Ovary (tissue), 3 donors: ENCODE data around the gene PLVAP.
"Not testable (repeated sequence)": the region's sequence is repeated elsewhere in the genome, so short reads cannot be mapped to it uniquely, and the experiment has no call there.

Experiments
- CTCF ChIP-seq, 3 donors: fragments of 450-650 bp in 2 of 3; fragments of 200-600 bp in 1 of 3; IDR thresholded peaks; one replicate each; pipeline versions ENCODE4 v1.5.1 to v1.8.0; 2016 to 2022; ENCODE audit warnings: antibody characterized with exemption in 3 of 3, mild to moderate bottlenecking in 1 of 3
- EP300 ChIP-seq: sonication (generic); formaldehyde crosslinking; IDR thresholded peaks from one replicate; pipeline ENCODE4 v1.6.1; 2017; ENCODE audit warnings: antibody characterized with exemption
- POLR2A ChIP-seq: fragments of 450-650 bp; IDR thresholded peaks from one replicate; pipeline ENCODE4 v1.6.1; 2017; ENCODE audit warnings: antibody characterized with exemption, mild to moderate bottlenecking, moderate library complexity
- donor health status: DM: no; HTN: no; CAD: no.

GRCh38 chr19:17363852-17364605, 13.1 kb downstream of the PLVAP start:
- not testable (repeated sequence) for TF ChIP-seq POLR2A; EP300; CTCF (IDR thresholded peaks at IDR 0.05)
